SK-N-SH (cell line): Measurements from ENCODE around the gene PTH2.

Experiments used
- EP300 ChIP-seq, 2 experiments: IDR thresholded peaks; 2 replicates each; pipeline versions ENCODE4 v1.4.0 to v1.6.1; 2012; ENCODE audit warnings: borderline replicate concordance in 1 of 2, low read depth in 1 of 2, low read length in 1 of 2
- JUND ChIP-seq: IDR thresholded peaks from 2 replicates; pipeline ENCODE4 v1.4.0; 2012
- POLR2AphosphoS5 ChIP-seq: IDR thresholded peaks from 2 replicates; pipeline ENCODE4 v1.6.1; 2012; ENCODE audit warnings: low read depth, low read length
- RAD21 ChIP-seq: IDR thresholded peaks from 2 replicates; pipeline ENCODE4 v1.6.1; 2012; ENCODE audit warnings: mild to moderate bottlenecking, low read length
- RCOR1 ChIP-seq: fragments of 150-350 bp; IDR thresholded peaks from 2 replicates; pipeline ENCODE4 v1.6.1; 2017; ENCODE audit warnings: antibody characterized with exemption, low read length
- SIN3A ChIP-seq: IDR thresholded peaks from 2 replicates; pipeline ENCODE4 v1.6.1; 2012; ENCODE audit warnings: low read depth, mild to moderate bottlenecking, low read length, moderate library complexity, borderline replicate concordance
- SMC3 ChIP-seq: IDR thresholded peaks from 2 replicates; pipeline ENCODE4 v1.6.1; 2012; ENCODE audit warnings: low read depth, low read length, improper control_type of control experiment
- TAF1 ChIP-seq: IDR thresholded peaks from 2 replicates; pipeline ENCODE4 v1.6.1; 2012; ENCODE audit warnings: low read depth, mild to moderate bottlenecking, low read length, moderate library complexity, borderline replicate concordance
- TCF12 ChIP-seq: IDR thresholded peaks from 2 replicates; pipeline ENCODE4 v1.4.0; 2012
- TEAD4 ChIP-seq: IDR thresholded peaks from 2 replicates; pipeline ENCODE4 v1.4.0; 2012; ENCODE audit warnings: mild to moderate bottlenecking, borderline replicate concordance; ENCODE audit not compliant: insufficient read depth
- TF ChIP-seq, protein P1 (sequence below): fragments of 150-350 bp; IDR thresholded peaks from 2 replicates; pipeline ENCODE4 v1.6.1; 2017; ENCODE audit warnings: antibody characterized with exemption, low read length, low read depth, borderline replicate concordance
- TF ChIP-seq, protein P2 (sequence below): fragments of 200-600 bp; sonication (generic); IDR thresholded peaks from 2 replicates; pipeline ENCODE4 v1.6.1; 2017; ENCODE audit warnings: antibody characterized with exemption, mild to moderate bottlenecking, moderate library complexity
- TF ChIP-seq, protein P3 (sequence below): IDR thresholded peaks from 2 replicates; pipeline ENCODE4 v1.4.0; 2012; ENCODE audit warnings: low read depth

DNA sequence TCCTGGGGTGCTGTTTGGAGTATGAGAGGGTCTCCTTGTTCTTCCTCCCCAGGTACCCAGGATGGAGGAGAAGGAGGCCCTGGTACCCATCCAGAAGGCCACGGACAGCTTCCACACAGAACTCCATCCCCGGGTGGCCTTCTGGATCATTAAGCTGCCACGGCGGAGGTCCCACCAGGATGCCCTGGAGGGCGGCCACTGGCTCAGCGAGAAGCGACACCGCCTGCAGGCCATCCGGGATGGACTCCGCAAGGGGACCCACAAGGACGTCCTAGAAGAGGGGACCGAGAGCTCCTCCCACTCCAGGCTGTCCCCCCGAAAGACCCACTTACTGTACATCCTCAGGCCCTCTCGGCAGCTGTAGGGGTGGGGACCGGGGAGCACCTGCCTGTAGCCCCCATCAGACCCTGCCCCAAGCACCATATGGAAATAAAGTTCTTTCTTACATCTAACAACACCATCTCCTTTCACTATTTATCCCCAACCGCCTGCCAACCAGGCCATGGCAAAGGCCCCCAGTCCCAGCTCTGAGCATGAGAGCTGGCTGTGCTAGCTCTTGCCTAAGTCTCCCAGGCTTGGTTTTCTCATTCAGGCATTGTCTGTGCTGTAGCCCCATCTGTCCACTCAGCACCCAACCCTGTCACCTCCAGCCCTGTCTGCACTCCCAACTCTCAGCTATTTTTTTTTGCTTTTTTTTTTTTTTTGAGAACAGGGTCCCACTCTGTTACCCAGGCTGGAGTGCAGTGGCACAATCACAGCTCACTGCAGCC lies 48.4 kb downstream of the PTH2 start:
- no peak for TF ChIP-seq RCOR1
- TF ChIP-seq, protein P1, sequence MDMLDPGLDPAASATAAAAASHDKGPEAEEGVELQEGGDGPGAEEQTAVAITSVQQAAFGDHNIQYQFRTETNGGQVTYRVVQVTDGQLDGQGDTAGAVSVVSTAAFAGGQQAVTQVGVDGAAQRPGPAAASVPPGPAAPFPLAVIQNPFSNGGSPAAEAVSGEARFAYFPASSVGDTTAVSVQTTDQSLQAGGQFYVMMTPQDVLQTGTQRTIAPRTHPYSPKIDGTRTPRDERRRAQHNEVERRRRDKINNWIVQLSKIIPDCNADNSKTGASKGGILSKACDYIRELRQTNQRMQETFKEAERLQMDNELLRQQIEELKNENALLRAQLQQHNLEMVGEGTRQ, result no peak
- TF ChIP-seq, protein P2, sequence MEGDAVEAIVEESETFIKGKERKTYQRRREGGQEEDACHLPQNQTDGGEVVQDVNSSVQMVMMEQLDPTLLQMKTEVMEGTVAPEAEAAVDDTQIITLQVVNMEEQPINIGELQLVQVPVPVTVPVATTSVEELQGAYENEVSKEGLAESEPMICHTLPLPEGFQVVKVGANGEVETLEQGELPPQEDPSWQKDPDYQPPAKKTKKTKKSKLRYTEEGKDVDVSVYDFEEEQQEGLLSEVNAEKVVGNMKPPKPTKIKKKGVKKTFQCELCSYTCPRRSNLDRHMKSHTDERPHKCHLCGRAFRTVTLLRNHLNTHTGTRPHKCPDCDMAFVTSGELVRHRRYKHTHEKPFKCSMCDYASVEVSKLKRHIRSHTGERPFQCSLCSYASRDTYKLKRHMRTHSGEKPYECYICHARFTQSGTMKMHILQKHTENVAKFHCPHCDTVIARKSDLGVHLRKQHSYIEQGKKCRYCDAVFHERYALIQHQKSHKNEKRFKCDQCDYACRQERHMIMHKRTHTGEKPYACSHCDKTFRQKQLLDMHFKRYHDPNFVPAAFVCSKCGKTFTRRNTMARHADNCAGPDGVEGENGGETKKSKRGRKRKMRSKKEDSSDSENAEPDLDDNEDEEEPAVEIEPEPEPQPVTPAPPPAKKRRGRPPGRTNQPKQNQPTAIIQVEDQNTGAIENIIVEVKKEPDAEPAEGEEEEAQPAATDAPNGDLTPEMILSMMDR, result no peak
- TF ChIP-seq SMC3, result no peak
- TF ChIP-seq JUND, result no peak
- no peak for TF ChIP-seq TEAD4
- TF ChIP-seq, protein P3, sequence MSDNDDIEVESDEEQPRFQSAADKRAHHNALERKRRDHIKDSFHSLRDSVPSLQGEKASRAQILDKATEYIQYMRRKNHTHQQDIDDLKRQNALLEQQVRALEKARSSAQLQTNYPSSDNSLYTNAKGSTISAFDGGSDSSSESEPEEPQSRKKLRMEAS, result no peak
- TF ChIP-seq POLR2AphosphoS5, result no peak
- TF ChIP-seq EP300 (IDR thresholded peaks at IDR 0.05; ENCODE audit: borderline replicate concordance in 1 of 2, low read depth in 1 of 2, low read length in 1 of 2), result no peak
- no peak for TF ChIP-seq TAF1
- TF ChIP-seq SIN3A, result no peak
- no peak for TF ChIP-seq TCF12
- TF ChIP-seq RAD21, result no peak
